Measurements from ENCODE around the gene CCNL2.
A peak's percentile ranks its signal among the peaks of the same experiment; 100 is the strongest.

- TF ChIP-seq CTCF (IDR thresholded peaks at IDR 0.05) (peak; percentile 74 to 80 (median 80)), POLR2A (IDR thresholded peaks at IDR 0.05) (no peak), POLR2AphosphoS5 (IDR thresholded peaks at IDR 0.05; ENCODE audit: insufficient read depth in 1 of 2, low read depth in 1 of 2) (no peak)
Measured at GRCh38 chr1:1441002-1441888, 42.1 kb upstream of the CCNL2 start.

All from vagina (tissue), 2 donors.